Posterior cingulate gyrus (tissue), 11 donors: ENCODE measurements around the gene ZCCHC8.
"Not testable (repeated sequence)": the region's sequence is repeated elsewhere in the genome, so short reads cannot be mapped to it uniquely, and the experiment has no call there.

Experiments
- DNase-seq, 10 donors: peaks; one replicate each; pipeline versions ENCODE4 v3.0.0 to v3.0.0-alpha.2; 2020 to 2021; ENCODE audit warnings: mixed read lengths in 3 of 10
- intact Hi-C: fragments of 100-400 bp; cut with DNase I; formaldehyde crosslinking; loops from one replicate; pipeline ENCODE4 v1.15.1; 2023

The ZCCHC8 gene

GRCh38 chr12:122513660-122514059 is 12.9 kb upstream of the ZCCHC8 start:
- intact Hi-C loops = no loop called here
- DNase-seq = no peak

GRCh38 chr12:122513028-122513427 is 12.3 kb upstream of the ZCCHC8 start:
- intact Hi-C loops, DNase-seq: not testable (repeated sequence)

GRCh38 chr12:122508163-122508562 is 7.4 kb upstream of the ZCCHC8 start:
- intact Hi-C loops = no loop called here
- DNase-seq = no peak

- intact Hi-C loops = no loop called here
- DNase-seq = no peak
Measured at GRCh38 chr12:122506393-122506938, 5.7 kb upstream of the ZCCHC8 start.

GRCh38 chr12:122505419-122506051 is 4.8 kb upstream of the ZCCHC8 start:
- intact Hi-C loops = no loop called here
- DNase-seq = no peak

GRCh38 chr12:122503783-122504590 is 3.3 kb upstream of the ZCCHC8 start:
- DNase-seq = no peak
- intact Hi-C loops = no loop called here

- no peak for DNase-seq
- intact Hi-C loops = no loop called here
Measured at GRCh38 chr12:122503147-122503751, 2.5 kb upstream of the ZCCHC8 start.

GRCh38 chr12:122501489-122501989 is 807 bp upstream of the ZCCHC8 start:
- intact Hi-C loops = loop anchor here (1.0 to 2.0 kb wide), 2 partner anchors 26 to 79 kb away; partner anchors contain the start of genes CLIP1 and KNTC1
- no peak for DNase-seq

- DNase-seq = peak in 7 of 10 donors; percentile 22 to 80 (median 35)
- intact Hi-C loops = loop anchor here (2.0 kb wide), 1 partner anchor 77 kb away; the partner anchor contains the start of gene CLIP1
Measured at GRCh38 chr12:122499991-122500684, 594 bp downstream of the ZCCHC8 start.

- intact Hi-C loops = no loop called here
- DNase-seq = no peak
Measured at GRCh38 chr12:122495258-122495657, 5.5 kb downstream of the ZCCHC8 start.

- intact Hi-C loops, DNase-seq: not testable (repeated sequence)
Measured at GRCh38 chr12:122493222-122493621, 7.5 kb downstream of the ZCCHC8 start.

- intact Hi-C loops = no loop called here
- no peak for DNase-seq
Measured at GRCh38 chr12:122491991-122492390, 8.7 kb downstream of the ZCCHC8 start.

- intact Hi-C loops = no loop called here
- no peak for DNase-seq
Measured at GRCh38 chr12:122489038-122489437, 11.7 kb downstream of the ZCCHC8 start.

GRCh38 chr12:122487807-122488206 is 12.9 kb downstream of the ZCCHC8 start:
- intact Hi-C loops, DNase-seq: not testable (repeated sequence)

- no peak for DNase-seq
- intact Hi-C loops = no loop called here
Measured at GRCh38 chr12:122486805-122487426, 13.8 kb downstream of the ZCCHC8 start.

- intact Hi-C loops, DNase-seq: not testable (repeated sequence)
Measured at GRCh38 chr12:122486360-122486759, 14.4 kb downstream of the ZCCHC8 start.

- DNase-seq, intact Hi-C loops: not testable (repeated sequence)
Measured at GRCh38 chr12:122484385-122484784, 16.3 kb downstream of the ZCCHC8 start.

- intact Hi-C loops = no loop called here
- no peak for DNase-seq
Measured at GRCh38 chr12:122483969-122484368, 16.8 kb downstream of the ZCCHC8 start.

- no peak for DNase-seq
- intact Hi-C loops = no loop called here
Measured at GRCh38 chr12:122481861-122482260, 18.9 kb downstream of the ZCCHC8 start.

GRCh38 chr12:122480753-122481152 is 20.0 kb downstream of the ZCCHC8 start:
- intact Hi-C loops = no loop called here
- no peak for DNase-seq
